GM12875 (cell line): ENCODE results near the gene WNT1.
A peak's percentile ranks its signal among the peaks of the same experiment; 100 is the strongest.

Source experiments
- H3K4me3 ChIP-seq: one replicate; pipeline ENCODE4 v1.5.1; 2011; ENCODE audit warnings: low read depth, low read length, control low read depth
- CTCF ChIP-seq: IDR thresholded peaks from 2 replicates; pipeline ENCODE4 v1.5.1; 2011; ENCODE audit warnings: low read depth, mild to moderate bottlenecking, control low read depth, inconsistent platforms, low read length, moderate library complexity, borderline replicate concordance; ENCODE audit not compliant: insufficient read depth

Gene WNT1

GRCh38 chr12:48973941-48974673, 4.0 kb upstream of the WNT1 start:
- TF ChIP-seq CTCF, result peak; percentile 65
- H3K4me3 ChIP-seq, result no peak overlapping the region

- H3K4me3 ChIP-seq, result no peak overlapping the region
- peak; percentile 93 for TF ChIP-seq CTCF
Observed at GRCh38 chr12:48977290-48978281, 536 bp upstream of the WNT1 start.

- peak overlapping the region; percentile 49 for H3K4me3 ChIP-seq
- TF ChIP-seq CTCF, result no peak
Observed at GRCh38 chr12:48978741-48979601, 849 bp downstream of the WNT1 start.

- no peak for TF ChIP-seq CTCF
- H3K4me3 ChIP-seq, result peak overlapping the region; percentile 49
Observed at GRCh38 chr12:48979602-48980388, 1.7 kb downstream of the WNT1 start.

GRCh38 chr12:48980389-48980952, 2.3 kb downstream of the WNT1 start:
- H3K4me3 ChIP-seq, result peak overlapping the region; percentile 49
- no peak for TF ChIP-seq CTCF

- peak overlapping the region; percentile 22 for H3K4me3 ChIP-seq
Observed at GRCh38 chr12:48980953-48981756, 3.0 kb downstream of the WNT1 start.

More at GRCh38 chr12:48980953-48981756, 3.0 kb downstream of the WNT1 start:
- no peak for TF ChIP-seq CTCF
